Stimulated activated naive CD8-positive, alpha-beta T cell treated with anti-CD3 and anti-CD28 coated beads, Interleukin-15, Interleukin-2, amounts not matched to agents 100 ng/mL and 50 ng/mL, for 24 hours (primary cell): ENCODE measurements around the gene KIZ.

Experiments used
- H3K27ac Mint-ChIP-seq: one replicate; pipeline ENCODE4 v1.8.0; 2021; ENCODE audit warnings: mild to moderate bottlenecking, mixed read lengths
- H3K27me3 Mint-ChIP-seq: one replicate; pipeline ENCODE4 v1.8.0; 2021; ENCODE audit warnings: mixed read lengths
- H3K36me3 Mint-ChIP-seq: one replicate; pipeline ENCODE4 v1.8.0; 2021; ENCODE audit warnings: low read depth, mixed read lengths
- H3K4me1 Mint-ChIP-seq: one replicate; pipeline ENCODE4 v1.8.0; 2021; ENCODE audit warnings: low read depth, mixed read lengths
- H3K4me3 Mint-ChIP-seq: one replicate; pipeline ENCODE4 v1.8.0; 2021; ENCODE audit warnings: mild to moderate bottlenecking, mixed read lengths
- H3K9me3 Mint-ChIP-seq: one replicate; pipeline ENCODE4 v1.8.0; 2021; ENCODE audit warnings: mixed read lengths

KIZ gene

GRCh38 chr20:21101932-21102575, 23.8 kb upstream of the KIZ start:
- Mint-ChIP-seq H3K4me1 (peaks cover 23% of the 10 kb centered on the region), H3K9me3 (no peaks in the 10 kb centered on the region), H3K36me3 (no peaks in the 10 kb centered on the region), H3K4me3 (peak overlapping the region; percentile 78), H3K27me3 (peaks cover 81% of the 10 kb centered on the region), H3K27ac (peak overlapping the region; percentile 49)

- no peaks in the 10 kb centered on the region for H3K9me3 Mint-ChIP-seq
- peaks cover 23% of the 10 kb centered on the region for H3K4me1 Mint-ChIP-seq
- peaks cover 81% of the 10 kb centered on the region for H3K27me3 Mint-ChIP-seq
- H3K36me3 Mint-ChIP-seq: no peaks in the 10 kb centered on the region
- peak overlapping the region; percentile 49 for H3K27ac Mint-ChIP-seq
- peak overlapping the region; percentile 78 for H3K4me3 Mint-ChIP-seq
These were observed 23.1 kb upstream of the KIZ start for GRCh38 chr20:21102603-21103311.

GRCh38 chr20:21103582-21104465, 22.1 kb upstream of the KIZ start:
- Mint-ChIP-seq H3K27me3 (peaks cover 79% of the 10 kb centered on the region), H3K4me1 (peaks cover 23% of the 10 kb centered on the region), H3K36me3 (no peaks in the 10 kb centered on the region), H3K27ac (peak overlapping the region; percentile 57), H3K9me3 (no peaks in the 10 kb centered on the region), H3K4me3 (peak overlapping the region; percentile 34)

GRCh38 chr20:21104466-21104761, 21.5 kb upstream of the KIZ start:
- H3K27ac Mint-ChIP-seq: no peak overlapping the region
- no peaks in the 10 kb centered on the region for H3K36me3 Mint-ChIP-seq
- H3K9me3 Mint-ChIP-seq: no peaks in the 10 kb centered on the region
- peaks cover 79% of the 10 kb centered on the region for H3K27me3 Mint-ChIP-seq
- no peak overlapping the region for H3K4me3 Mint-ChIP-seq
- peaks cover 23% of the 10 kb centered on the region for H3K4me1 Mint-ChIP-seq

- Mint-ChIP-seq H3K36me3 (no peaks in the 10 kb centered on the region), H3K27me3 (peaks cover 76% of the 10 kb centered on the region), H3K9me3 (no peaks in the 10 kb centered on the region), H3K27ac (no peak overlapping the region), H3K4me3 (no peak overlapping the region), H3K4me1 (peaks cover 23% of the 10 kb centered on the region)
These were observed 21.0 kb upstream of the KIZ start for GRCh38 chr20:21104921-21105320.

- peaks cover 76% of the 10 kb centered on the region for H3K27me3 Mint-ChIP-seq
- H3K27ac Mint-ChIP-seq: no peak overlapping the region
- H3K9me3 Mint-ChIP-seq: no peaks in the 10 kb centered on the region
- H3K4me3 Mint-ChIP-seq: no peak overlapping the region
- peaks cover 21% of the 10 kb centered on the region for H3K4me1 Mint-ChIP-seq
- H3K36me3 Mint-ChIP-seq: no peaks in the 10 kb centered on the region
These were observed 20.3 kb upstream of the KIZ start for GRCh38 chr20:21105429-21106170.

- Mint-ChIP-seq H3K36me3 (no peaks in the 10 kb centered on the region), H3K27me3 (peaks cover 77% of the 10 kb centered on the region), H3K4me1 (peaks cover 15% of the 10 kb centered on the region), H3K9me3 (no peaks in the 10 kb centered on the region), H3K4me3 (no peak within 1 kb of the TSS), H3K27ac (no peak within 1 kb of the TSS)
These were observed 19.5 kb upstream of the KIZ start, which contains the start of gene LINC00237 for GRCh38 chr20:21106171-21107017. TSS of gene LINC00237 (minus strand) at chr20:21106358.

GRCh38 chr20:21109144-21109543, 16.7 kb upstream of the KIZ start:
- Mint-ChIP-seq H3K4me1 (no peaks in the 10 kb centered on the region), H3K4me3 (no peak overlapping the region), H3K27me3 (peaks cover 68% of the 10 kb centered on the region), H3K36me3 (no peaks in the 10 kb centered on the region), H3K27ac (no peak overlapping the region), H3K9me3 (no peaks in the 10 kb centered on the region)

GRCh38 chr20:21110811-21111210, 15.1 kb upstream of the KIZ start:
- no peaks in the 10 kb centered on the region for H3K4me1 Mint-ChIP-seq
- no peaks in the 10 kb centered on the region for H3K36me3 Mint-ChIP-seq
- H3K4me3 Mint-ChIP-seq: no peak overlapping the region
- no peaks in the 10 kb centered on the region for H3K9me3 Mint-ChIP-seq
- no peak overlapping the region for H3K27ac Mint-ChIP-seq
- peaks cover 71% of the 10 kb centered on the region for H3K27me3 Mint-ChIP-seq

- peaks cover 71% of the 10 kb centered on the region for H3K27me3 Mint-ChIP-seq
- no peak overlapping the region for H3K4me3 Mint-ChIP-seq
These were observed 14.5 kb upstream of the KIZ start for GRCh38 chr20:21111416-21111815.

GRCh38 chr20:21113697-21114096, 12.2 kb upstream of the KIZ start:
- Mint-ChIP-seq H3K4me1 (no peaks in the 10 kb centered on the region), H3K4me3 (no peak overlapping the region), H3K27me3 (peaks cover 62% of the 10 kb centered on the region), H3K27ac (no peak overlapping the region), H3K9me3 (no peaks in the 10 kb centered on the region), H3K36me3 (no peaks in the 10 kb centered on the region)

More at GRCh38 chr20:21111416-21111815, 14.5 kb upstream of the KIZ start:
- H3K4me1 Mint-ChIP-seq: no peaks in the 10 kb centered on the region
- no peaks in the 10 kb centered on the region for H3K9me3 Mint-ChIP-seq
- no peaks in the 10 kb centered on the region for H3K36me3 Mint-ChIP-seq
- H3K27ac Mint-ChIP-seq: no peak overlapping the region

- no peak overlapping the region for H3K27ac Mint-ChIP-seq
- H3K27me3 Mint-ChIP-seq: peaks cover 60% of the 10 kb centered on the region
- no peak overlapping the region for H3K4me3 Mint-ChIP-seq
These were observed 11.3 kb upstream of the KIZ start for GRCh38 chr20:21114584-21114983.

GRCh38 chr20:21117521-21117920, 8.4 kb upstream of the KIZ start:
- H3K4me1 Mint-ChIP-seq: no peaks in the 10 kb centered on the region
- H3K27me3 Mint-ChIP-seq: peaks cover 38% of the 10 kb centered on the region
- H3K27ac Mint-ChIP-seq: no peak overlapping the region
- no peak overlapping the region for H3K4me3 Mint-ChIP-seq
- H3K36me3 Mint-ChIP-seq: no peaks in the 10 kb centered on the region
- no peaks in the 10 kb centered on the region for H3K9me3 Mint-ChIP-seq

More at GRCh38 chr20:21114584-21114983, 11.3 kb upstream of the KIZ start:
- Mint-ChIP-seq H3K36me3 (no peaks in the 10 kb centered on the region), H3K9me3 (no peaks in the 10 kb centered on the region), H3K4me1 (no peaks in the 10 kb centered on the region)

GRCh38 chr20:21118138-21118537, 7.7 kb upstream of the KIZ start:
- Mint-ChIP-seq H3K27ac (no peak overlapping the region), H3K4me1 (no peaks in the 10 kb centered on the region), H3K27me3 (peaks cover 37% of the 10 kb centered on the region), H3K36me3 (no peaks in the 10 kb centered on the region), H3K4me3 (no peak overlapping the region), H3K9me3 (no peaks in the 10 kb centered on the region)
